Measurements from ENCODE around the gene RPP25L. TPM values are rescaled to one million over a fixed set of nuclear protein-coding genes. Genes with fewer than 3 reads are reported as not detected.

Gene RPP25L
- total and polyA plus RNA-seq, 9 of the 15 experiments (the other 6 are each of a cell fraction or from before 2014, with no cell fraction given), result 16.3 to 43.7 (median 29.0) TPM

DNA sequence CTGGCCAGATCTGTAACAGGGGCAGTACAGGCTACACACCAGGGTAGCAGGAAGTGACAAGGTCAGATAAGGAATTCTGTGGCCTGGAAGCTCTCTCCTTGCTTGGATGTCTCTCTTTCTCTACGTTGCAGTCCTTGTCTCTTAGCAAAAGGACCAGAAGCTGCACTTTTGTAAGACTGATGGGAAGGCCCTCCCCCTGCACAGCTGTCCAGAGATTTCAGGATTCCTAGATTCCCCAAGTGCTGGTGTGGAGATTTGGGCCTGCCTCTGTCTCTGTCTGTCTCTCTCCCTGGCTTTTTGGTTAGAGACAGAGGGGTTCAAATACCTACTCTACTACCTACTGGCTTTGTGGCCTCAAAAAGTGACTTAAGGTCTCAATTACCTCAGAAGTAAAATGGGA is 12.4 kb downstream of the RPP25L start:
- 0% methylated on average over 1 of the region's 1 CpG for WGBS (ENCODE audit: insufficient coverage, low coverage, missing lambda C conversion rate)
- Histone ChIP-seq H3K9ac (ENCODE audit: insufficient read depth in 1 of 2, low read depth in 2 of 2, low read length in 2 of 2) (no peak overlapping the region), H2AFZ (ENCODE audit: low read depth, low read length) (no peak overlapping the region), H3K4me1 (replicated peaks in 1 of 2; ENCODE audit: control insufficient read depth in 2 of 2, insufficient read depth in 2 of 2, low read length in 2 of 2) (peaks cover 0 to 4% of the 10 kb centered on the region in 2 experiments; a peak in 1 of 5 replicates), H3K4me2 (ENCODE audit: insufficient read depth, low read length) (no peak overlapping the region), H4K20me1 (replicated peaks; ENCODE audit: control insufficient read depth, insufficient read depth, low read length) (peaks cover 10% of the 10 kb centered on the region; the same call in 1 of the 2 replicates), H3K4me3 (no peak overlapping the region), H3K9me3 (replicated peaks; ENCODE audit: control insufficient read depth, insufficient read depth, low read depth, low read length) (no peaks in the 10 kb centered on the region), H3K36me3 (ENCODE audit: control insufficient read depth, insufficient read depth, low read length) (no peaks in the 10 kb centered on the region), H3K27ac (ENCODE audit: extremely low read depth, low read depth, low read length) (no peak overlapping the region), H3K9me1 (ENCODE audit: control insufficient read depth, insufficient read depth, low read length) (no peaks in the 10 kb centered on the region), H3K27me3 (ENCODE audit: control insufficient read depth in 2 of 2, insufficient read depth in 2 of 2, low read length in 2 of 2) (no peaks in the 10 kb centered on the region), H3K79me2 (ENCODE audit: control insufficient read depth, insufficient read depth, low read length) (no peaks in the 10 kb centered on the region)
- no peak for FAIRE-seq
- DNase-seq (ENCODE audit: extremely low read depth in 1 of 4, low spot score in 3 of 4), result peak in 1 of 4 experiments; percentile 43
- in situ Hi-C loops (cut with MboI) (no loop called here), intact Hi-C loops (cut with micrococcal nuclease) (loop anchor here (2.0 kb wide), 1 partner anchor 27 kb away; no protein-coding TSS in a partner anchor)
- POLR2A ChIA-PET, result interaction anchor here (0.6 to 1.2 kb wide), 4 partner anchors 16 to 169 kb away, joined by 3 to 4 read pairs (median 4); no protein-coding TSS in a partner anchor
- no TSS peak for BruUV-seq (replicated peaks)
- CTCF ChIA-PET (ENCODE audit: low intra/inter-chr PET ratio), result no interaction called here
- peak; percentile 41; the same call in 2 of the 3 replicates for ATAC-seq
- TF ChIP-seq RBM39 (optimal IDR thresholded peaks at IDR 0.05; ENCODE audit: low read depth, low read length) (no peak), KDM1A (IDR thresholded peaks at IDR 0.05) (no peak), RAD21 (CRISPR knock-in tag; conservative IDR thresholded peaks at IDR 0.05 in 1 of 2, IDR thresholded peaks at IDR 0.05 in 1 of 2) (0 out of 4 replicates have a peak, but pooled peaks of 1 of the 2 experiments have one; percentile 10), FOXK1 (CRISPR knock-in tag; IDR thresholded peaks at IDR 0.05; ENCODE audit: borderline replicate concordance) (no peak), MTA1 (IDR thresholded peaks at IDR 0.05; ENCODE audit: borderline replicate concordance) (no peak), KDM2B (CRISPR knock-in tag; IDR thresholded peaks at IDR 0.05) (no peak), NCOA6 (IDR thresholded peaks at IDR 0.05) (no peak), ETV1 (tag; conservative IDR thresholded peaks at IDR 0.05; ENCODE audit: low read depth) (0 out of 2 replicates have a peak, but pooled peaks have one; percentile 37), CBX5 (IDR thresholded peaks at IDR 0.05; ENCODE audit: borderline replicate concordance, low read depth) (no peak), TRIM28 (IDR thresholded peaks at IDR 0.05) (no peak)

All from K562 (cell line).